Left forelimb (tissue), 1 donor: ENCODE results near the gene PPIL6.

Source experiments
- DNase-seq: peaks from one replicate; pipeline ENCODE4 v3.0.0-alpha.2; 2018; ENCODE audit warnings: low spot score

PPIL6 gene

DNA sequence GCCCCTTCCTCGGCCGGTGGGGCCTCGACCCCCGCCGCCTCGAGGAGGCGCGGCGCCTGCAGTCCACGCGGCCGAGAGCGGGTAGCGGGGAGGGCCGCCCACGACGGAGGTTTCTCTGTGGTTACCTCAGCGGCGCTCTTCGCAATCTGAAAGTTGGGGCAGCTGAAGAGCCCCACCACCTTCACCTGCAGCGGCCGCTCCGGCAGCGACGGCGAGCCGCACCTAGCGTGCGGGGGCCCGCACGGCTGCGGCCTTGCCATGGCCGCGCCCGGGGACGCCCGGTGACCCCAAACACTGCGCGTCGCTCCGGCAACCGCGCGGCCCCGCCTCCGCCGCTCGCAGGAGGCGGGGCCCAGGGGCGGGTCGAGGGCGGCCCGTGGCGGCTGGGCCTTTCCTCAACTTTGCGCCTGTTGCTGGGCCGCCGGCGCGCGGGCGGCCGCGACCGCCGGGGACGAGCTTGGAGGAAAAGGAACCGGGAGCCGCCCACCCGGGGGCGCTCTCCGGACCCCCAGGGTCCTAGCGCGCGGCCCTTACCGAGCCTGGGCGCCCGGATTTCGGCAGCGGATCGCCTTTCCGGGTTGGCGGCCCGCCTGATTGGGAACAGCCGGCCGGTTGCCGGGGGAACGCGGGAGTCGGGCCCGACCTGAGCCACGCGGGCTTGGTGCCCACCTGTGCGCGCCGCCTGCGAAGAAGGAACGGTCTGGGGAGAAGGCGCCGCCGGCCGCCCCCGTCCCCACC is at the start of gene PPIL6, which contains the start of gene SMPD2:
TSS of gene PPIL6 (minus strand) at position 298 of the 738 bp plus-strand sequence. CDS start at position 260, 38 bp downstream.
TSS of gene SMPD2 (plus strand) at position 394 of the 738 bp plus-strand sequence. CDS start 398 bp downstream, outside the sequence.
- DNase-seq = peak; percentile 96

GRCh38 chr6:109488001-109488400 is 47.6 kb upstream of the PPIL6 start:
- no peak for DNase-seq

DNA sequence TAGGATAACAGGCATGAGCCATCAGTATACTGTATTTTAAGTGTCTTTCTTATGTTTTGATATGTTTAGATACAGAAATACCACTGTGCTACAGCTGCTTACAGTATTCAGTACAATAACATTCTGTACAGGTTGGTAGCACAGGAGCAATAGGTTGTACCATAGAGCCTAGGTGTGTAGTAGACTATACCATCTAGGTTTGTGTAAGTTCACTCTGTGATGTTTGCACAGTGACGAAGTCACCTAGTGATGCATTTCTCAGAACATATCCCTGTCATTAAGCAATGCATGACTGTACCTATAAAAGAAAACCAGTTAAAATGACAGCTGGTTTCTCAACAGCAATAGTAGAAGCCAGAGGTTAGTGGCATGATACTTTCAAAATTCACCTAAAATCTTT is 45.6 kb upstream of the PPIL6 start:
- no peak for DNase-seq

GRCh38 chr6:109485266-109485935 is 45.0 kb upstream of the PPIL6 start:
- DNase-seq = no peak

DNA sequence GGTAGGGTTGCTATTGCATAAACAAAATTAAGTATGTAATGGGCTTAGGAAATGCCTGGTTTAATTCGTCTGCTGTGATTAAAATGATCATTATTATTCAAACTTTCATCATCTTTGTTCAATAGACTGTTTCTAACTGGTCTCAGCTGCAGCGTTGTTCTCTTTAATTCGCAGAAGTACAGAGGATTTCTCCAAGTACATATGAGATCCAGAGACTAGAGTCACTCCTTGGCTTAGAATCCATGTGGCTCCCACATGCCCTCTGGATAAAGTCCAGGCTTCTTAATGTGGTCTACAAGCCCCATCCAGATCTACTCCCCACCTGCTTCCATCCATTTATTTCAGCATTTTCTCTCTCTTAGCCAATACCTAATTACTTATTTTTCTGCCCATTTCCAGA is 43.7 kb upstream of the PPIL6 start:
- DNase-seq = no peak

GRCh38 chr6:109483735-109484057 is 43.3 kb upstream of the PPIL6 start:
- DNase-seq = no peak

DNA sequence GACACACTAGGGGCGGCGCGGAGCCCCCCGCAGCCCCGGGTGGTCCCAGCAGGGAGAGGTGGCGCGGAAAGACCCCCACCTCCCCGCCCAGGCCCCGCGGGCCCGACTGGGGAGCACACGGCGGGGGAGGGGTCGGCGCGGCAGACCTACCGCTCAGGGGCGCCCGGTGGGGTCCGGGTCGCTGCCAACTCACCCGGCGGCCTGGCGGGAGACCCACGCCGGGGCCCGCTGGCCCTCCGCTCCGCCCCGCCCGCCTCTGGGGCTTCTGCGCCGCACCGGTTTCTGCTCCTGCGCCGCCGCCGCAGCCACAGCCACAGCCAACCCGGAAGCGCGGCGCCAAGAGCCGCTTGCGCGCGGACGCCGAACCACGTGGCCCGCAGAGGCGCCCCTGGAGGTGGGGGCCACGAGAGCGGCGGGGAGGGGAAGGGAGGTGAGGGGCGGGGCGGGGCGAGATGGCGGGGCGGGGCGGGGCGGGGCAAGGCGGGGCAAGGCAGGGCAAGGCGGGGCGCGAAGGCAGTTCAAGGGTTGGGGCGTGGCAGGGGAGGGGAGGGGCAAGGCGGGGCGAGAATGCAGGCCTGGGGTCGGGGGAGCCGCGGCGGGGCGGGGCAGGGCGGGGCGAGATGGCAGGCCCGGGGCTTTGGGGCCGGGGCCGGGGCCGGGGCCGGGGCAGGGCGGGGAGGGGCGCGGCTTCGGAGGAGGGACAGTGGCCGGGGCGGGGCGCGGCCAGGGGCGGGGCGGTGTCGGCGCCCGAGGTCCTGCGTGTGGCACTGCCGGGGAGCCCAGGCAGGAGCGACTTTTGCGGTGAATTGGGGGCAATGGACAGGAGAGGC is 42.7 kb upstream of the PPIL6 start, which contains the start of gene ZBTB24:
TSS of gene ZBTB24 (minus strand) at position 315 of the 830 bp plus-strand sequence. CDS start 1,193 bp downstream, outside the sequence.
- peak; percentile 90 for DNase-seq

DNA sequence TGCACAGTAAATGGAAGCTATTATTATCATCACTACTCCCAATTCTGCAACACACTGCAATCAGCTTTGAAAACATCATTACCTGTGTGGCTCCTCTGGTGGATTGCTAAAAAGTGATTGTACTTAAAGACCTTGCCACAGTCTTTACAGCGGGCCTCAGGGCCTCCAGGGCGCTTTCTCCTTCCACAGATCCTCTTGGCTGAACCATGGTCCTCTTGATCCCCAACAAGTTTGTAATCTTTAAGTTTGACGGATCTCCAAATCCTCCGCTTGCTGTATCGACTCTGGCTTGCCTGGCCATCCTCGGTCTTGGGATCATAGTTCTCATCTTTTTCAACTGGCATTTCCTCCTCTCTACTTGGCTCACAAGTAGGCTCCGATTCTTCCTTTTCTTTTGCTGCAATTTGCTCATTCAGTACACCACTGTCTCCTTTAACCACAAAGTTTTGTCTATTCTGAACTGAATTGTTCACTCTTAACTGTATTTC is 40.6 kb upstream of the PPIL6 start:
- no peak for DNase-seq

DNA sequence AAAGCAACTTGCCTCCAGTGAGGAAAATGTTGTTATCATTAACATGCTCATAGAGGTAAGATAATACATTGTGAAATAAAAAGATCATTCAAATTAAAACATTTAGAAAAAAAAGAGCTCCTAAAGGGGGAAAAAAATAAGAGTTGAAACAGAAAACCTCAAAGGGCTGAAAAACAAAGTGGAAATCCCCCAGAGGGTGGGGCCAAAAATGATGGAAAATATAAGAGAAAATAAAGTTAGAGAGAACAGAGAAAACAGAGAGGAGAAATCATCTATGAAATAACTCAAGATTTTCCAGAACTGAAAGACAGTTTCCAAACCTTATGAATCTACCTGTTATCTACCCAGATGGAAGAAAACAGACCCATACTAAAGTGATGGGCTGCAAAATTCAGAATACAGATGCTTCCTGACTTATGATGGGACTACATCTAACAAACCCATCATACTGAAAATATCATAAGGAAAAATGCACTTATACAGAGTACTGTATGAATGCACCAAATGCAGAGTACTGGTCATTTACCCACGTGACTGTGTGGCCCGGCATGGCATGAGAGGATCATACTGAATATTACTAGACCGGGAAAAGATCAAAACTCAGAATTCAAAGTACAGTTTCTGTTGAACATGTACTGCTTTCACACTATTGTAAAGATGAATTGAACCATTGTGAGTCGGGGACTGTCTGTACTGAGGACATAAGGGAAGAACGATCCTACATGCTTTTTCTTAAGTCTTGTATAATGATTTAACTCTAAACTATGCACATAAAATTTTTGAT is 38.6 kb upstream of the PPIL6 start:
- no peak for DNase-seq

GRCh38 chr6:109478222-109478805 is 37.9 kb upstream of the PPIL6 start:
- no peak for DNase-seq

DNA sequence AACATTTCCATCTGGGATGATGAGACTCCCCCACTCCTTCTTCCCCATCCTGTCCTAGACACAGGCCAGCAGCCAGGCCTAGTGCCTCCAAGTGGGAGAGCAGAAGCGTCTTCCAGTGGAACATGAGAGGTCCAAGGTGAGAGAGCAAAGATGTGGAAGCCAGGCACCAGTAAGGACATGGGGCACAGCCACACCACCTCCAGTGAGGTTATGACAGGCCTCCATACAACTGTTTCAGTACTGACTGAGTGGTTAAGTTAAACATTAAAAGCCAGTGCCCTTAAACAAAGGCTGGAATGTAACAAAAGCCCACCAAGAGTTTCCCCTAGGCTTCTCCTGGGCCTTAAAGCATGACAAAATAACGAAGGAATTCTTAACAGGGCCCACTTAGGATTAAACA is 37.3 kb upstream of the PPIL6 start:
- DNase-seq = no peak

DNA sequence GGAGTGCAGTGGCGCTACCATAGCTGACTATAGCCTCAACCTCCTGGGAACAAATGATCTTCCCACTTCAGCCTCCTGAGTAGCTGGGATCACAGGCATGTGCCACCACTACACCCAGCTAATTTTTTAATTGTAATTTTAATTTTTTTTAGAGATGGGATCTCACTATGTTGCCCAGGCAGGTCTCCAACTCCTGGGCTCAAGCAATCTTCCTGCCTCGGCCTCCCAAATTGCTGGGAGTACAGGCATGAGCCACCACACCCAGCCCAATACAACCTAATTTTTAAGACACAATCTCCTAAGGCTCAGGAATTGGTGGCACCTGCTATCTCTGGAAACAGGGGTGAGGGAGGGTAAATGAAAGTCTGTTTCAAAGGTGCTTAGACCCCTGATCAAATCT is 36.8 kb upstream of the PPIL6 start:
- DNase-seq = no peak

DNA sequence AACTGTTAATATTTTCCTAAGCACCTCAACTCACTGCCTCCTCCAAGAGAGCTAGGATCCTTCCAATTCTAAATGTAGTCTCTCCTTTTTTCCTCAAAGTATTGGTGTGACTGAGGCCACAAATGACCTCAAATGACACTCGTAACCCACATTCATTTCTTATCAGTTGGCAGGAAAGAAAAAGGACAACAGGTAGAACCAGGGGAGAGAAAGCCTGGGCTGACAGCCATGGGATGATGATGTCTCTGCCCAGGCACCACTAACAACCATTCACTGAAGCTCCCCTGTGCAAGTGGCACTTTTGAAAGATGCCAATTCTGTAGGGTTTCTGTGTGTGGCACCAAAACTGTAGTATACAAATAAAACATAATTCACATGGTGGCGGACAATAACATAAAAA is 35.2 kb upstream of the PPIL6 start:
- no peak for DNase-seq

- no peak for DNase-seq
These were observed 34.6 kb upstream of the PPIL6 start for GRCh38 chr6:109474995-109475394.

DNA sequence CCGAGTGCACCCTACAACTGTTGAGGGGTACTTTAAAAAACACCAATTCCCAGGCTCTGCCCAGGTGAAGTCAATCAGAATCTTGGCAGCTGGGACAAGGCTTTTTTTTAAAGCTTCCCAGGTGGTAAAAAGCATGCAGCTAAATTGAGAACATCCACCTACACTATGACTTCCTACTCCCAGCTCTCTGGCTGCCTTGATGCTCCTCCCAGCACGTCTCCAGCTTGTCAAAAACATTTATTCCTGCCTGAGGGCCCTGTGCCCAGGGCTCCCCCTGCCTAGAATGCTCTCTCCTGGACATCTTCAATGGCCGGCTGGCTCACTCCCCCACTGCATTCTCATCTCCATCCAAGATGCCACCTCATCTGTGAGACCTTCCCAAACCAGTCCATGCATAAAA is 32.7 kb upstream of the PPIL6 start:
- no peak for DNase-seq

DNA sequence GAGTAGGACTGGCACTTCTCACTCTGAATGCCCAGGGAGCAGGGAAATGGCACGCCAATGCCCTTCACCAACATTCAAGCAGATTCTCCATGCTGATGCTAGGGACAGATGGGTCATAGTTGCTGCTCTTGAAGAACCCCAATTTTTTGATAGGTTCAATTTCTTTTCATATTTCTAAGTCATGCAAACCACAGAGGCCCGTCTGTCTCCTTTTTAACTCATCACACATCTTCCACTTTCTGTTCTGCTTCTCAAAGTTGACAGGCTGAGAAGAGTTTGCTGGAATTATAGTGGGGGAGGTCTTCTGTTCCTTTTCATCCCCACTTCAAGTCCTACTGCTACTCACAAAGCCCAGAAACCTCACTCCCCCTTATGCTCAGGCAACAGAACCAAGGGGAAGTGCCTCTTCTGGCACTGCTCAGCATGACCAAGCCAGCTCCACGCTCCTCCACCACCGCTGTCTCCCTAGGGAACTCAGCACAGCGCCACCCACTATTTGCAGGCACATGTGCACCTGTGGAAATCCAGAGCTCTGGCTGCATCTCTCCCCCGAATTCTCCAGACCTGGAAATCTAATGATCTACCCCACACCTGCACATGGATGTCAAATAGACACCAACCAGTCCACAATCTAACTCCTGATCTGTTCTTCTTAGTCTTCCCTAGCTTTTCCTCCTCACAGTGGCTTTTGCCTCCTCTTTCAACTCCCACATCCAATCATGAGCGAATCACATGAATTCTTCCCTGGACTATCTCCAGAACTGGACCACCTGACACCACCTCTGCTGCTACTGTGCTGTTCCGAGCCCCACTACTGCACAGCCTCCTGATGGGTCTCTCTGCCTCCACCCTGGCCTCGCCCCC is 31.9 kb upstream of the PPIL6 start:
- no peak for DNase-seq

DNA sequence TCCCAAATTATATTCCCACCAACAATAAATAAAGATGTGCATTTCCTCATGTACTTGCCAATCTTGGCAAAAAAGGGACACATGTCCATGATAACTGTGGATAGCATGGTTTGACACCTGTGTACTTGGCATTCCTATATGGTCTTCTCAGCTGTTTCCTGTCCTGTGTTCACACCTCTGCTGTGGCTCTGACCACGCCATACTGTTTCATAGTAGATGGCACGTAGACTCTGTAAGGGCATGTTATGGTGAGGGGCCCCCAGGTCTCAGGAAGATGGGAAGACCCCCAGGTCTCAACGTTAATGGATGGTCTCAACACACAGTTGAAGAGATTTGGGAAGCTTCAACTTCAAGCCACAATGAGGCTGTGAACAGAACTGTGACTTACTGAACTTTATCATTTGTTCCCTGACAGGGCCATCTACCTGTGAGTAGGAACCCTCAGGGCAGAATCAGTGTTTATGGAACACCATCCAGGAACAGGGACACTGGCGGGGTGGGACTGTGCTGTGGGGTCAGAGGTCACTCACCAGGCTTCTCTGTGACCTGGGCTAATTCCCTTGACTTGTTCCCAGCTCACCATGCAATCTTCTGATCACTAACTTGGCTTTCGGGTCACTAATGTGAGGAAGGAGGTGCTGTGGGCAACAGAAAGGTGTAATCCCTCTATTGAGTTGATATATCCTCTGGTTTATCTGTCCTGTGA is 30.8 kb upstream of the PPIL6 start:
- DNase-seq = no peak

GRCh38 chr6:109469591-109470189 is 29.3 kb upstream of the PPIL6 start:
- no peak for DNase-seq

- DNase-seq = no peak
These were observed 27.3 kb upstream of the PPIL6 start for GRCh38 chr6:109467696-109468095.
